ENCODE data around the gene EARS2. TPM values are rescaled to one million over a fixed set of nuclear protein-coding genes. Genes with fewer than 3 reads are reported as not detected.

Gene EARS2
- total RNA-seq, 1 experiment from 2014 or later = 50.1 TPM

GRCh38 chr16:23519282-23519681 is 37.9 kb downstream of the EARS2 start:
- no peaks in the 10 kb centered on the region for H3K79me2 ChIP-seq (ENCODE audit: insufficient read depth, low read length)
- H3K9me3 ChIP-seq (ENCODE audit: control insufficient read depth, low read depth, low read length) = no peaks in the 10 kb centered on the region
- Mint-ChIP-seq H3K9me3 (no peaks in the 10 kb centered on the region; a peak in 1 of 5 replicates), H3K27me3 (ENCODE audit: low read depth) (no peaks in the 10 kb centered on the region), H3K4me3 (no peak overlapping the region), H3K4me1 (no peaks in the 10 kb centered on the region), H3K27ac (0 out of 7 replicates have a peak overlapping the region, but pooled peaks of 1 of the 3 experiments have one; percentile 39), H3K36me3 (ENCODE audit: insufficient read depth in 1 of 3, low read depth in 3 of 3) (peaks cover 25 to 68% (median 47%) of the 10 kb centered on the region in 3 experiments)
- no peak overlapping the region for H3K27ac ChIP-seq (ENCODE audit: insufficient read length, low read depth, low read length)
- no peak overlapping the region for H3K14ac ChIP-seq (ENCODE audit: insufficient read depth, low read length)
- no peaks in the 10 kb centered on the region for H3K27me3 ChIP-seq (ENCODE audit: insufficient read depth, low read length)
- H3K23ac ChIP-seq (ENCODE audit: insufficient read length, low read depth, low read length) = no peak overlapping the region
- WGBS (ENCODE audit: extremely low coverage, insufficient read length, low lambda C conversion rate) = no CpG with 5 or more reads among the region's 5 CpGs
- no peak overlapping the region for H2BK5ac ChIP-seq (ENCODE audit: insufficient read length, low read length)
- H3K9ac ChIP-seq (ENCODE audit: extremely low read depth, insufficient read length, low read length) = no peak overlapping the region
- no peaks in the 10 kb centered on the region for H3K4me1 ChIP-seq (ENCODE audit: insufficient read depth, low read length)
- no peak overlapping the region for H3K56ac ChIP-seq (ENCODE audit: insufficient read length, low read depth, low read length)
- H2AFZ ChIP-seq (ENCODE audit: low read length) = no peak overlapping the region
- DNase-seq = no peak
- no peak overlapping the region for H3T11ph ChIP-seq (ENCODE audit: low read length)
- H3K79me1 ChIP-seq (ENCODE audit: insufficient read depth, low read depth, low read length, poor library complexity, severe bottlenecking) = no peaks in the 10 kb centered on the region
- no peaks in the 10 kb centered on the region for H4K20me1 ChIP-seq (ENCODE audit: control insufficient read depth, insufficient read depth, insufficient read length)
- no peak overlapping the region for H3K4ac ChIP-seq (ENCODE audit: low read depth, low read length)
- H4K5ac ChIP-seq (ENCODE audit: insufficient read length, low read depth, low read length) = no peak overlapping the region
- no peak overlapping the region for H2AK5ac ChIP-seq (ENCODE audit: insufficient read length, low read length)
- no peak overlapping the region for H2BK120ac ChIP-seq (ENCODE audit: low read depth, low read length, poor library complexity, severe bottlenecking)
- no peak overlapping the region for H2BK20ac ChIP-seq (ENCODE audit: low read depth, low read length, poor library complexity, severe bottlenecking)
- no peak overlapping the region for H4K8ac ChIP-seq (replicated peaks; ENCODE audit: insufficient read length, low read depth, low read length)
- H2BK12ac ChIP-seq (ENCODE audit: insufficient read length, low read depth, low read length) = no peak overlapping the region
- no peak overlapping the region for H4K91ac ChIP-seq (ENCODE audit: insufficient read length, low read depth, low read length)
- H2BK15ac ChIP-seq (ENCODE audit: low read depth, low read length) = no peak overlapping the region
- TF ChIP-seq, protein P1, sequence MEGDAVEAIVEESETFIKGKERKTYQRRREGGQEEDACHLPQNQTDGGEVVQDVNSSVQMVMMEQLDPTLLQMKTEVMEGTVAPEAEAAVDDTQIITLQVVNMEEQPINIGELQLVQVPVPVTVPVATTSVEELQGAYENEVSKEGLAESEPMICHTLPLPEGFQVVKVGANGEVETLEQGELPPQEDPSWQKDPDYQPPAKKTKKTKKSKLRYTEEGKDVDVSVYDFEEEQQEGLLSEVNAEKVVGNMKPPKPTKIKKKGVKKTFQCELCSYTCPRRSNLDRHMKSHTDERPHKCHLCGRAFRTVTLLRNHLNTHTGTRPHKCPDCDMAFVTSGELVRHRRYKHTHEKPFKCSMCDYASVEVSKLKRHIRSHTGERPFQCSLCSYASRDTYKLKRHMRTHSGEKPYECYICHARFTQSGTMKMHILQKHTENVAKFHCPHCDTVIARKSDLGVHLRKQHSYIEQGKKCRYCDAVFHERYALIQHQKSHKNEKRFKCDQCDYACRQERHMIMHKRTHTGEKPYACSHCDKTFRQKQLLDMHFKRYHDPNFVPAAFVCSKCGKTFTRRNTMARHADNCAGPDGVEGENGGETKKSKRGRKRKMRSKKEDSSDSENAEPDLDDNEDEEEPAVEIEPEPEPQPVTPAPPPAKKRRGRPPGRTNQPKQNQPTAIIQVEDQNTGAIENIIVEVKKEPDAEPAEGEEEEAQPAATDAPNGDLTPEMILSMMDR (conservative IDR thresholded peaks at IDR 0.05) = no peak
- no peak overlapping the region for H3K18ac ChIP-seq (ENCODE audit: insufficient read length, low read depth, low read length)
- no peak overlapping the region for H3K4me2 ChIP-seq (ENCODE audit: insufficient read depth, insufficient read length, low read length)
- no peaks in the 10 kb centered on the region for H3K23me2 ChIP-seq (ENCODE audit: insufficient read length, low read depth, low read length, poor library complexity, severe bottlenecking)

Data from H9 (cell line).